CD14-positive monocyte (primary cell): ENCODE data around the gene ARHGAP15. TPM values are rescaled to one million over a fixed set of nuclear protein-coding genes. Genes with fewer than 3 reads are reported as not detected.

Experiments
- DNase-seq, 3 donors: peaks; one replicate each; pipeline ENCODE4 v3.0.0-alpha.2; 2011 to 2022
- H2AFZ ChIP-seq: 2 replicates; pipeline ENCODE4 v1.6.0; 2012; ENCODE audit warnings: mild to moderate bottlenecking, low read depth, low read length, inconsistent platforms; ENCODE audit not compliant: insufficient read depth, poor library complexity, severe bottlenecking
- H3K27ac ChIP-seq, 2 donors: 1 replicate in 1 of 2; 2 replicates in 1 of 2; pipeline ENCODE4 v1.5.1; 2012 to 2013; ENCODE audit warnings: low read length in 2 of 2, control low read depth in 1 of 2, inconsistent platforms in 1 of 2, low read depth in 1 of 2, mild to moderate bottlenecking in 1 of 2
- H3K27me3 ChIP-seq, 2 donors: one replicate each; pipeline versions ENCODE4 v1.6.0 to v1.6.1; 2011 to 2013; ENCODE audit warnings: low read length in 2 of 2; ENCODE audit not compliant: control insufficient read depth in 2 of 2, insufficient read depth in 2 of 2
- H3K36me3 ChIP-seq, 2 donors: replicated peaks in 1 of 2; 1 replicate in 1 of 2; 2 replicates in 1 of 2; pipeline versions ENCODE4 v1.5.1 to v1.6.1; 2012 to 2013; ENCODE audit warnings: low read length in 2 of 2, control low read depth in 1 of 2, inconsistent platforms in 1 of 2, mild to moderate bottlenecking in 1 of 2; ENCODE audit not compliant: insufficient read depth in 2 of 2, control insufficient read depth in 1 of 2
- H3K4me1 ChIP-seq, 2 donors: 1 replicate in 1 of 2; 2 replicates in 1 of 2; pipeline versions ENCODE4 v1.5.1 to v1.6.1; 2012 to 2013; ENCODE audit warnings: low read length in 2 of 2, control low read depth in 1 of 2, inconsistent platforms in 1 of 2, mild to moderate bottlenecking in 1 of 2, moderate library complexity in 1 of 2; ENCODE audit not compliant: insufficient read depth in 2 of 2, control insufficient read depth in 1 of 2
- H3K4me2 ChIP-seq: replicated peaks from 2 replicates; pipeline ENCODE3; 2012; ENCODE audit warnings: low read length, moderate library complexity, mild to moderate bottlenecking; ENCODE audit not compliant: poor library complexity, severe bottlenecking; ENCODE audit errors: extremely low read depth
- H3K4me3 ChIP-seq, 3 experiments: fragments of 200-600 bp in 1 of 3; sonication (generic) in 1 of 3; replicated peaks in 1 of 3; 1 replicate in 2 of 3; 2 replicates in 1 of 3; pipeline ENCODE4 v1.5.1; 2011 to 2013; ENCODE audit warnings: low read length in 3 of 3, mild to moderate bottlenecking in 3 of 3, control low read depth in 2 of 3, low read depth in 2 of 3, inconsistent platforms in 1 of 3, moderate library complexity in 1 of 3
- H3K79me2 ChIP-seq: 2 replicates; pipeline ENCODE4 v1.6.0; 2012; ENCODE audit warnings: mild to moderate bottlenecking, control low read depth, inconsistent platforms, low read length, moderate library complexity; ENCODE audit not compliant: insufficient read depth
- H3K9ac ChIP-seq: 2 replicates; pipeline ENCODE4 v1.6.0; 2017; ENCODE audit warnings: low read length, mild to moderate bottlenecking; ENCODE audit not compliant: insufficient read depth, poor library complexity, severe bottlenecking
- H3K9me3 ChIP-seq, 2 donors: replicated peaks in 1 of 2; 1 replicate in 1 of 2; 2 replicates in 1 of 2; pipeline versions ENCODE4 v1.5.1 to v1.6.1; 2012 to 2013; ENCODE audit warnings: low read length in 2 of 2, control low read depth in 1 of 2; ENCODE audit not compliant: control insufficient read depth in 1 of 2, insufficient read depth in 1 of 2
- H4K20me1 ChIP-seq: 2 replicates; pipeline ENCODE4 v1.6.0; 2012; ENCODE audit warnings: mild to moderate bottlenecking, low read length, control low read depth, moderate library complexity; ENCODE audit not compliant: insufficient read depth
- H3K27ac Mint-ChIP-seq, 7 donors: one replicate each; pipeline ENCODE4 v1.8.0; 2020; ENCODE audit warnings: mild to moderate bottlenecking in 7 of 7, mixed read lengths in 7 of 7, moderate library complexity in 6 of 7, inconsistent platforms in 2 of 7
- H3K27me3 Mint-ChIP-seq, 3 donors: one replicate each; pipeline ENCODE4 v1.8.0; 2021 to 2022; ENCODE audit warnings: low read depth in 3 of 3, mild to moderate bottlenecking in 3 of 3, mixed read lengths in 3 of 3, moderate library complexity in 3 of 3, inconsistent platforms in 1 of 3
- H3K36me3 Mint-ChIP-seq, 2 donors: one replicate each; pipeline ENCODE4 v1.8.0; 2020; ENCODE audit warnings: mixed read lengths in 2 of 2, inconsistent platforms in 1 of 2, mild to moderate bottlenecking in 1 of 2
- H3K4me1 Mint-ChIP-seq: one replicate; pipeline ENCODE4 v1.8.0; 2020; ENCODE audit warnings: mild to moderate bottlenecking, mixed read lengths
- H3K4me3 Mint-ChIP-seq, 2 donors: one replicate each; pipeline ENCODE4 v1.8.0; 2020; ENCODE audit warnings: mild to moderate bottlenecking in 2 of 2, mixed read lengths in 2 of 2, moderate library complexity in 1 of 2
- H3K9me3 Mint-ChIP-seq, 7 donors: one replicate each; pipeline ENCODE4 v1.8.0; 2020 to 2022; ENCODE audit warnings: mixed read lengths in 7 of 7, mild to moderate bottlenecking in 6 of 7, moderate library complexity in 6 of 7, inconsistent platforms in 2 of 7
- CTCF ChIP-seq: fragments of 200-600 bp; IDR thresholded peaks from one replicate; pipeline ENCODE4 v1.8.0; 2022; ENCODE audit warnings: antibody characterized with exemption, mild to moderate bottlenecking
- WGBS: methylation state at CpG from one replicate; pipeline ENCODE4 v1.1.5; 2013; ENCODE audit warnings: missing lambda C conversion rate; ENCODE audit not compliant: insufficient coverage; 5-methylcytosine and 5-hydroxymethylcytosine counted together
- intact Hi-C, 2 donors: fragments of 100-400 bp; cut with micrococcal nuclease; formaldehyde crosslinking; loops; one replicate each; pipeline versions ENCODE4 v1.15.0 to v1.15.1; 2023
- polyA plus RNA-seq, 3 donors: library from polyadenylated mRNA; depleted of rRNA in 1 of 3; unstranded in 2 of 3; stranded (reverse) in 1 of 3; fragments of 300-500 nt in 2 of 3; fragments of >200 nt in 1 of 3; fragmentation: Illumina TruSeq in 2 of 3; gene quantifications; 1 replicate in 2 of 3; 2 replicates in 1 of 3; pipeline ENCODE4 v1.2.3, GENCODE V29; 2012 to 2021

ARHGAP15 gene
- polyA plus RNA-seq, 3 donors = 35.4 to 50.9 (median 50.7) TPM

- no peak overlapping the region for H3K4me3 Mint-ChIP-seq
- no CpG with 5 or more reads among the region's 3 CpGs for WGBS
- H3K27ac Mint-ChIP-seq = no peak overlapping the region
- H3K9me3 Mint-ChIP-seq = no peaks in the 10 kb centered on the region
- no peaks in the 10 kb centered on the region for H3K4me1 ChIP-seq
- no peaks in the 10 kb centered on the region for H3K27me3 Mint-ChIP-seq
- H3K79me2 ChIP-seq = no peaks in the 10 kb centered on the region
- no peaks in the 10 kb centered on the region for H3K9me3 ChIP-seq
- no peak overlapping the region for H3K4me3 ChIP-seq
- H3K36me3 Mint-ChIP-seq = peaks cover 48 to 59% of the 10 kb centered on the region in 2 donors
- no peaks in the 10 kb centered on the region for H3K27me3 ChIP-seq
- no peak overlapping the region for H3K4me2 ChIP-seq
- H3K27ac ChIP-seq = no peak overlapping the region
- peaks cover 3% of the 10 kb centered on the region for H3K4me1 Mint-ChIP-seq
- DNase-seq = no peak
- no peak overlapping the region for H3K9ac ChIP-seq
- intact Hi-C loops = no loop called here
- no peak for TF ChIP-seq CTCF
- peaks cover 40 to 70% of the 10 kb centered on the region in 2 donors for H3K36me3 ChIP-seq
- H4K20me1 ChIP-seq = no peaks in the 10 kb centered on the region
- H2AFZ ChIP-seq = no peak overlapping the region
Measured at GRCh38 chr2:143521396-143521795, 392.2 kb downstream of the ARHGAP15 start.

- Histone ChIP-seq H3K4me1 (no peaks in the 10 kb centered on the region), H4K20me1 (no peaks in the 10 kb centered on the region), H3K9ac (no peak overlapping the region), H3K36me3 (peaks cover 40 to 66% of the 10 kb centered on the region in 2 donors), H3K79me2 (no peaks in the 10 kb centered on the region), H3K4me2 (no peak overlapping the region), H2AFZ (no peak overlapping the region), H3K9me3 (no peaks in the 10 kb centered on the region), H3K27me3 (no peaks in the 10 kb centered on the region), H3K4me3 (no peak overlapping the region), H3K27ac (no peak overlapping the region)
- TF ChIP-seq CTCF = no peak
- H3K4me1 Mint-ChIP-seq = peaks cover 3% of the 10 kb centered on the region
- no peak for DNase-seq
- intact Hi-C loops = no loop called here
- H3K9me3 Mint-ChIP-seq = no peaks in the 10 kb centered on the region
- no peak overlapping the region for H3K4me3 Mint-ChIP-seq
- H3K27me3 Mint-ChIP-seq = no peaks in the 10 kb centered on the region
- no peak overlapping the region for H3K27ac Mint-ChIP-seq
- WGBS = no CpG with 5 or more reads among the region's 2 CpGs
- H3K36me3 Mint-ChIP-seq = peaks cover 48 to 53% of the 10 kb centered on the region in 2 donors
Measured at GRCh38 chr2:143522699-143523098, 393.5 kb downstream of the ARHGAP15 start.
